ENCODE measurements around the gene CCDC97. TPM values are rescaled to one million over a fixed set of nuclear protein-coding genes. Genes with fewer than 3 reads are reported as not detected.

Gene CCDC97
- total RNA-seq, 2 donors from 2014 or later: 24.7 to 43.1 TPM

DNA sequence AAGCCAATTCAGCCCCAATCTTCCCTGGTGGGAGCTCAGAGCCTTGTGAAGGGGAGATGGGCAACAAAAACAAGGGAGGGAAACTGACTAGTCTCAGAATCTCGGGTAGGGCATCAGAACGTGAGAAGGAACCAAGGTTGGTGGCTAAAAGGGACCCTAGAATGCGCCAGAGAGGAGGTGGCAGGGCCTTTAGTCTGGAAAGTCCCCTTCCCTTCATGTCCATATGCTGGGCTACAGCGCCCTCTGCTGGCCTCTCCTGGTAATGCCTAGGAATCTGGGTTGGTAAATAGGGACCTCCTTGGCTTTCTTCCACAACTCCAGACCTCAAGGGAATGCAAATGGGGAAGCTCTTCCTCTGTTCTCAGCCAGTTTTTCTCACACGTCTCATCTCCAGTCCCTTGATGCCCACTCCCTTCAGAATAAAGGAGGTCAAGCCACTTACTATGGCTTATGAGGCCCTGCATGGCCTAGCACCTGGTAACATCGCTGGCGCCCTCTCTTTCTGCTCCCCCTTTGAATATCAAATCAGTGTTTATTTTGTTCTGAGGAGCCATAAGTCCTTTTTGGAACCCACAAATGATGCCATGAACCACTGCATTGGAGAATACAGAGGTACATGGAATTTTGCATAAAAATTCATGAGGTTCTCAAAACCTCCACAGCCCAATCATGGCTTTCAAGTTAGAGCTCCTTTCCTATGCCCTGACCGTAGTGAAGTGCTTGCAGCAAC is 1.4 kb upstream of the CCDC97 start:
- ATAC-seq (peak; percentile 59 to 60), DNase-seq (ENCODE audit: low spot score in 2 of 2) (peak; percentile 88 to 97)
- H3K9me3 Mint-ChIP-seq: no peaks in the 10 kb centered on the region
- H3K36me3 Mint-ChIP-seq: peaks cover 41 to 51% of the 10 kb centered on the region in 2 donors
- H3K27ac Mint-ChIP-seq: peak overlapping the region; percentile 97 to 99

- no peaks in the 10 kb centered on the region for H3K9me3 Mint-ChIP-seq
- H3K27ac Mint-ChIP-seq: peak overlapping the region; percentile 97 to 99
- H3K36me3 Mint-ChIP-seq: peaks cover 34 to 45% of the 10 kb centered on the region in 2 donors
- DNase-seq (ENCODE audit: low spot score in 2 of 2) (no peak), ATAC-seq (peak; percentile 8 to 12)
Measured at GRCh38 chr19:41309180-41310032, 566 bp upstream of the CCDC97 start.

DNA sequence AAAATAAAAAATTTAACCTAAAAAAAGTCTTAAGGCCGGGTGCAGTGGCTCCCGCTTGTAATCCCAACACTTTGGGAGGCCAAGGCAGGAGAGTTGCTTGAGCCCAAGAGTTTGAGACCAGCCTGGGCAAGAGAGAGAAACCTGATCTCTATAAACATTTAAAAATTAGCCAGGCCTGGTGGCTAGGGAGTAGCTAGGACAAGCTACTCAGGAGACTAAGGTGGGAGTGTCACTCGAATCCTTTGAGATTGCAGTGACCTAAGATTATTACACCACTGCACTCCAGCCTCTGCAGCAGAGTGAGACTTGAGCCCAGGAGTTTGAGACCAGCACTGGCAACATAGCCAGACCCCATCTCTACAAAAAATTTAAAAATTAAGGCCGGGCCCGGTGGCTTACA is 1.1 kb downstream of the CCDC97 start:
- peak overlapping the region; percentile 97 to 99 for H3K27ac Mint-ChIP-seq
- ATAC-seq: no peak

GRCh38 chr19:41311613-41312012 is 1.6 kb downstream of the CCDC97 start:
- H3K36me3 Mint-ChIP-seq: peaks cover 34 to 41% of the 10 kb centered on the region in 2 donors
- DNase-seq (ENCODE audit: low spot score in 2 of 2) (no peak), ATAC-seq (no peak)
- H3K9me3 Mint-ChIP-seq: no peaks in the 10 kb centered on the region
- H3K27ac Mint-ChIP-seq: peak overlapping the region; percentile 97 to 99

More for the DNA sequence above, 1.1 kb downstream of the CCDC97 start:
- DNase-seq (ENCODE audit: low spot score in 2 of 2): no peak
- Mint-ChIP-seq H3K9me3 (no peaks in the 10 kb centered on the region), H3K36me3 (peaks cover 28 to 39% of the 10 kb centered on the region in 2 donors)

- H3K27ac Mint-ChIP-seq: peak overlapping the region; percentile 38 to 74
- peaks cover 20 to 28% of the 10 kb centered on the region in 2 donors for H3K36me3 Mint-ChIP-seq
- no peaks in the 10 kb centered on the region for H3K9me3 Mint-ChIP-seq
- ATAC-seq (peak in 1 of 2 donors; percentile 17), DNase-seq (ENCODE audit: low spot score in 2 of 2) (no peak)
Measured at GRCh38 chr19:41316306-41316920, 6.4 kb downstream of the CCDC97 start.

- peak overlapping the region; percentile 38 to 81 for H3K27ac Mint-ChIP-seq
- H3K36me3 Mint-ChIP-seq: peaks cover 13 to 15% of the 10 kb centered on the region in 2 donors
- H3K9me3 Mint-ChIP-seq: no peaks in the 10 kb centered on the region
- ATAC-seq (peak; percentile 9 to 14), DNase-seq (ENCODE audit: low spot score in 2 of 2) (no peak)
Measured at GRCh38 chr19:41318696-41319499, 8.9 kb downstream of the CCDC97 start.

- ATAC-seq: no peak
- H3K9me3 Mint-ChIP-seq: no peaks in the 10 kb centered on the region
- DNase-seq (ENCODE audit: low spot score in 2 of 2): no peak
- H3K27ac Mint-ChIP-seq: peak overlapping the region in 1 of 2 donors; percentile 81
- peaks cover 13 to 15% of the 10 kb centered on the region in 2 donors for H3K36me3 Mint-ChIP-seq
Measured at GRCh38 chr19:41319500-41320184, 9.7 kb downstream of the CCDC97 start.

DNA sequence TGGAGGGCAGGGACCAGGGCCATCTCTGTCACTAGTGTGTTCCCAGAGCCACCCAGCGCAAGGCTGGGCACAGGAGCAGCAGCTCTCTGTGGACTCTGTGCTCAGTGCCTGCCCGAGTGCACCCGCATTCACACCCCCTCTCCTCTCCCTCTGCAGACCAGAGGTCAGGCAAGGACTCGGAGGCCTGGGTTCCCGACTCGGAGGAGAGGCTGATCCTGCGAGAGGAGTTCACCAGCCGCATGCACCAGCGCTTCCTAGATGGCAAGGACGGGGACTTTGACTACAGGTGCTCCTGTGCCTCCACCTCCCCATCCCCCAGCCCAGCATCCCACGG is 10.2 kb downstream of the CCDC97 start:
- no peak overlapping the region for H3K27ac Mint-ChIP-seq
- ATAC-seq (no peak), DNase-seq (ENCODE audit: low spot score in 2 of 2) (no peak)
- H3K36me3 Mint-ChIP-seq: peaks cover 13 to 15% of the 10 kb centered on the region in 2 donors
- H3K9me3 Mint-ChIP-seq: no peaks in the 10 kb centered on the region

DNA sequence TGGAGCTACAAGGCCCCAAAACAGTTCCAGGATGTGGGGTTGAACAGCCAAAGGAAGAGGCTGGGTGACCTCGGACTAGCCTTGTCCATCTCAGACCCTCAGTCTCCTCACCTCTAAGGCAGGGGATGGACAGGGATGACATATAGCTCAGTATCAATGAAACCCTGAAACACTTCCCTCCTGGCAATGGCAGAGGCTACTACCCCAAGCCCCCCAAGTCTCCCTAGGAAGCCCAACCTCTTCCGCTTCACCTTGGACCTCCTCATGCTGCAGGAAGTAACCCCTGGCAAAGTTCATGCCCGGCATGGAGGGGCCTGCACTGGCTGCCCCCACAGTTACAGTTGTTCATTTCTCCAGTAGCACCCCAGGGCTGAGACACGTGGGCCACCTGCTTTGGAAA is 10.6 kb downstream of the CCDC97 start:
- DNase-seq (ENCODE audit: low spot score in 2 of 2): no peak
- Mint-ChIP-seq H3K27ac (no peak overlapping the region), H3K9me3 (no peaks in the 10 kb centered on the region), H3K36me3 (peaks cover 13 to 15% of the 10 kb centered on the region in 2 donors)
- ATAC-seq: no peak

DNA sequence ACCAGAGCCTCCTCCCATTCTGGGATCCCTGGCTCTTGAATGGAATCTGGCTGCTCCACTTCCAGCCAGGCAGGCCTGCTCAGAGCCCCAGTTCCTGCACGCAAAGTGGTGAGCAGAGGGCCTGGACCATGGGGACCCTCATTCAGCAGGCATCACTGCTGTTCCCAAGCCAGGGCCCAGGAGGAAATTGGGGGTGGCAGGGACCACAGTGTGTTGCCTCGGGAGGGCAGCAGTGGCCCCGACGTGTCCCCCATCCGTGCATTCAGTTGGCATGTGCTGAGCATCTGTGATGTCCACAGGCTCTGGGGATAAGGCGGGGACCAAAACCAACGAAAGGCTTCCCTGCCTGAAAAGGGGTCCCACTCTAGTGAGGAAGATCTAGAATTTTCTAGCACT is 11.2 kb downstream of the CCDC97 start:
- Mint-ChIP-seq H3K27ac (peak overlapping the region in 1 of 2 donors; percentile 84), H3K9me3 (no peaks in the 10 kb centered on the region), H3K36me3 (peaks cover 11 to 14% of the 10 kb centered on the region in 2 donors)
- ATAC-seq: no peak
- no peak for DNase-seq (ENCODE audit: low spot score in 2 of 2)

GRCh38 chr19:41321600-41322270 is 11.8 kb downstream of the CCDC97 start:
- no peak for ATAC-seq
- Mint-ChIP-seq H3K9me3 (no peaks in the 10 kb centered on the region), H3K36me3 (peaks cover 5 to 14% of the 10 kb centered on the region in 2 donors), H3K27ac (peak overlapping the region; percentile 84 to 96)
- DNase-seq (ENCODE audit: low spot score in 2 of 2): no peak

DNA sequence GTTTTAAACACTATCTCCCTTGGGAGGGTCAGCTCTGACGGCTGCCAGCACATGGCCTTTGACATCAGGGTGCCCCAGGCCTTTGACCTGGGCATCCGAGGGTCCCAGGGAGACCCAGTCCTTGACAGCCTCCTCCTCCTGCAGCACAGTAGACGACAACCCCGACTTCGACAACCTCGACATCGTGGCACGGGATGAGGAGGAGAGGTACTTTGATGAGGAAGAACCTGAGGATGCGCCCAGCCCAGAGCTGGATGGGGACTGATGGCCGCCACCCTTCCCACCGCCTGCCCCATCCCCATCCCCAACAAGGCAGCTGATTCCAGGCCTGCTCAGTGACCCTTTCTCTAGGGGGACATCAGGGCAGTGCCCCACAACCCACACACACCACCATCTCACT is 12.5 kb downstream of the CCDC97 start:
- peak overlapping the region; percentile 47 to 96 for H3K27ac Mint-ChIP-seq
- DNase-seq (ENCODE audit: low spot score in 2 of 2) (no peak), ATAC-seq (no peak)
- no peaks in the 10 kb centered on the region for H3K9me3 Mint-ChIP-seq
- peaks cover 0 to 12% of the 10 kb centered on the region in 2 donors for H3K36me3 Mint-ChIP-seq

- Mint-ChIP-seq H3K36me3 (peaks cover 0 to 15% of the 10 kb centered on the region in 2 donors), H3K9me3 (no peaks in the 10 kb centered on the region), H3K27ac (peak overlapping the region; percentile 47 to 96)
- DNase-seq (ENCODE audit: low spot score in 2 of 2) (no peak), ATAC-seq (no peak)
Measured at GRCh38 chr19:41323023-41323422, 13.1 kb downstream of the CCDC97 start.

- Mint-ChIP-seq H3K9me3 (no peaks in the 10 kb centered on the region), H3K27ac (peak overlapping the region; percentile 65 to 96), H3K36me3 (peaks cover 0 to 21% of the 10 kb centered on the region in 2 donors)
- ATAC-seq: no peak
- no peak for DNase-seq (ENCODE audit: low spot score in 2 of 2)
Measured at GRCh38 chr19:41323430-41324125, 13.6 kb downstream of the CCDC97 start.

DNA sequence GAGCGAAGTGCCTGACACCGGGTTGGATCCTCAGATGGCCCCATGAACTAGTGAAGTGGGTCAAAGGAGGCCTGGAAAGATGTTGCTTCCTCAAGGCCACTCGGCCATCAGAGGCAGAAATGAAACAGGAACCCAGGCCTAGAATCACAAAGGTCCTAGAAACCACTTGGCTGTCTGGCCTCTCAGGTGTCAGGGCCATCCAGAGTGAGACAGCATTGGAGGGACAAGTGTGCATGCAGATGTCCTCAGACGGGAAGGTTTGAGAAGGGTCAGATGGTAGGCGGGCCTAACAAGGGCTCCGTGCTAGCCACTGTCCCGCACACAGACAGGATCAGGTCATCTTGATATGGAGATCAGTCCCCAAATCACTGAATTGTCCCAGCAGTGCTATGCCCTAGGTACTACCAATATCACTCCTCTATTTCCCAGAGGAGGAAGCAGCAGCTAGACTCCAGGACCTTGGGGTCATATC is 14.3 kb downstream of the CCDC97 start:
- no peaks in the 10 kb centered on the region for H3K9me3 Mint-ChIP-seq
- DNase-seq (ENCODE audit: low spot score in 2 of 2): no peak
- H3K27ac Mint-ChIP-seq: peak overlapping the region; percentile 65 to 96
- ATAC-seq: no peak
- H3K36me3 Mint-ChIP-seq: peaks cover 0 to 26% of the 10 kb centered on the region in 2 donors

All from activated naive CD4-positive, alpha-beta T cell treated with anti-CD3 and anti-CD28 coated beads, Interleukin-2, amount 50 U/mL, for 72 hours (primary cell).